SK-N-SH treated with all-trans-retinoic acid at 6 μM for 48 hours (cell line): ENCODE data around the gene RYK.

Experiments used
- ARNTL ChIP-seq: fragments of 450-650 bp; formaldehyde crosslinking; IDR thresholded peaks from 2 replicates; pipeline ENCODE4 v1.5.0; 2020; ENCODE audit warnings: low read depth, mild to moderate bottlenecking, moderate library complexity, borderline replicate concordance
- CREB5 ChIP-seq: fragments of 250-450 bp; sonication (Bioruptor Pico); IDR thresholded peaks from 2 replicates; pipeline ENCODE4 v1.5.1; 2020; ENCODE audit warnings: low read depth, mild to moderate bottlenecking, moderate library complexity
- CSRNP3 ChIP-seq: fragments of 250-450 bp; sonication (Bioruptor Pico); IDR thresholded peaks from 2 replicates; pipeline ENCODE4 v1.5.1; 2021; ENCODE audit warnings: mild to moderate bottlenecking, moderate library complexity
- ESRRG ChIP-seq: fragments of 250-450 bp; sonication (Bioruptor Pico); IDR thresholded peaks from 2 replicates; pipeline ENCODE4 v1.6.1; 2021; ENCODE audit warnings: mild to moderate bottlenecking
- GLIS3 ChIP-seq: fragments of 250-450 bp; sonication (Bioruptor Pico); IDR thresholded peaks from 2 replicates; pipeline ENCODE4 v1.5.0; 2020; ENCODE audit warnings: mild to moderate bottlenecking, moderate library complexity
- ISL1 ChIP-seq: fragments of 250-450 bp; sonication (Bioruptor Pico); IDR thresholded peaks from 2 replicates; pipeline ENCODE4 v2.1.2; 2022; ENCODE audit warnings: mild to moderate bottlenecking, moderate library complexity
- OSR1 ChIP-seq: fragments of 250-450 bp; sonication (Bioruptor Pico); IDR thresholded peaks from 2 replicates; pipeline ENCODE4 v1.8.0; 2022; ENCODE audit warnings: moderate library complexity, mild to moderate bottlenecking, inconsistent platforms
- PATZ1 ChIP-seq: fragments of 250-450 bp; sonication (Bioruptor Pico); IDR thresholded peaks from 2 replicates; pipeline ENCODE4 v1.8.0; 2020; ENCODE audit warnings: mild to moderate bottlenecking, moderate library complexity, borderline replicate concordance
- PPARA ChIP-seq: fragments of 250-450 bp; sonication (Bioruptor Pico); IDR thresholded peaks from 2 replicates; pipeline ENCODE4 v1.5.0; 2020; ENCODE audit warnings: mild to moderate bottlenecking, borderline replicate concordance
- RARB ChIP-seq: fragments of 250-450 bp; sonication (Bioruptor Pico); IDR thresholded peaks from 2 replicates; pipeline ENCODE4 v1.8.0; 2021; ENCODE audit warnings: mild to moderate bottlenecking, moderate library complexity
- TCF4 ChIP-seq: fragments of 250-450 bp; sonication (Bioruptor Pico); IDR thresholded peaks from 2 replicates; pipeline ENCODE4 v1.8.0; 2021; ENCODE audit warnings: mild to moderate bottlenecking, moderate library complexity, borderline replicate concordance
- TSHZ2 ChIP-seq: fragments of 250-450 bp; sonication (Bioruptor Pico); IDR thresholded peaks from 2 replicates; pipeline ENCODE4 v1.5.0; 2020; ENCODE audit warnings: mild to moderate bottlenecking, moderate library complexity
- ZFP30 ChIP-seq: fragments of 450-650 bp; formaldehyde crosslinking; IDR thresholded peaks from 2 replicates; pipeline ENCODE4 v1.5.0; 2022; ENCODE audit warnings: mild to moderate bottlenecking, moderate library complexity
- ZNF565 ChIP-seq: fragments of 450-650 bp; formaldehyde crosslinking; conservative IDR thresholded peaks from 2 replicates; pipeline ENCODE4 v1.5.0; 2020; ENCODE audit warnings: low read depth, mild to moderate bottlenecking, moderate library complexity

- TF ChIP-seq OSR1 (no peak), ARNTL (CRISPR knock-in tag) (no peak), CREB5 (no peak), CSRNP3 (CRISPR knock-in tag) (no peak), TCF4 (CRISPR knock-in tag) (no peak), TSHZ2 (CRISPR knock-in tag) (no peak), ISL1 (CRISPR knock-in tag) (no peak), ZNF565 (CRISPR knock-in tag) (no peak), RARB (CRISPR knock-in tag) (no peak), GLIS3 (no peak), PATZ1 (CRISPR knock-in tag) (no peak), ZFP30 (CRISPR knock-in tag) (no peak), PPARA (CRISPR knock-in tag) (no peak), ESRRG (CRISPR knock-in tag) (no peak)
Measured at GRCh38 chr3:134190250-134190649, 60.4 kb downstream of the RYK start.
